ENCODE measurements around the gene TAF12. TPM values are rescaled to one million over a fixed set of nuclear protein-coding genes. Genes with fewer than 3 reads are reported as not detected.

TAF12 gene
- total RNA-seq, 1 donor from 2014 or later = 17.0 TPM

DNA sequence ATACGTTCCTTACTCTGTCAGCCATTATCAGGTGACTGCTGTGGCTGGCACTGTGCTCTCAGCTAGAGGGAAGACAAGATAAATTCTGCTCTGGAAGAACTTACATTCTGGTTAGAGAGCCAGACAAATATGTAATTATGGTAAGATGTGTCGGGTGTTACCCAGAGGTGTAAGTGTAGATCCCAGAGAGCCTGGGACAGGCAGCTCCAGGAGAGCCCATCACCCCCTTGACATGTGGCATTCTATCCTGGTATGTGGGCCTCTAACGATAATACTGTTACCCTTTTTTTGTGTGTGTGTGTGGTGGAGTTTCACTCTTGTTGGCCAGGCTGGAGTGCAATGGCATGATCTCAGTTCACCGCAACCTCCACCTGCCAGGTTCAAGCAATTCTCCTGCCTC is 71.0 kb downstream of the TAF12 start:
- no peak for DNase-seq (ENCODE audit: low spot score)
- H3K9me3 Mint-ChIP-seq (ENCODE audit: unreplicated experiment) = no peaks in the 10 kb centered on the region
- H3K4me1 Mint-ChIP-seq (ENCODE audit: unreplicated experiment) = no peaks in the 10 kb centered on the region
- TF ChIP-seq CTCF (IDR thresholded peaks at IDR 0.05; ENCODE audit: unreplicated experiment) = no peak
- no peak overlapping the region for H3K27ac Mint-ChIP-seq (ENCODE audit: unreplicated experiment)
- no peaks in the 10 kb centered on the region for H3K27me3 Mint-ChIP-seq (ENCODE audit: unreplicated experiment)
- H3K4me3 Mint-ChIP-seq (ENCODE audit: unreplicated experiment) = no peak overlapping the region
- H3K36me3 Mint-ChIP-seq (ENCODE audit: low read depth, unreplicated experiment) = peaks cover 9% of the 10 kb centered on the region

DNA sequence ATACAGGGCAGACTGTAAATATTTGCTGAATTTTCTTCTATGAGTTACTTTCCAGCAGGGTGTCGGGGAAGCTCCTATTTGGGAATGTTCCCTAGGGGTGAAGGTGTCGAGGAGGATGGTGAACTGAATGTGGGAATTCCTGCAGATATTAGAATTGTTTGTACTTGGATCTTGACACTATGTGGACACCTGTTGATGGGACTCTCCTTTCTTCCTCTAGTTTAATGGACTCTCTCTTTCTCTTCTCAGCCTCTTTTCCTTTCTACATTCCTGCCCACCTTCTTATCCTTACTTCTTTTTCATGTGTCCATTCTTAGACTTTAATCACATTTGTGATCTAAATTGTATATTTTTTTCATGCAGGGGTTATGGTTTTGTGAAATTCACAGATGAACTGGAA is 75.9 kb downstream of the TAF12 start:
- Mint-ChIP-seq H3K36me3 (ENCODE audit: low read depth, unreplicated experiment) (peaks cover 20% of the 10 kb centered on the region), H3K4me3 (ENCODE audit: unreplicated experiment) (no peak overlapping the region), H3K27ac (ENCODE audit: unreplicated experiment) (no peak overlapping the region), H3K27me3 (ENCODE audit: unreplicated experiment) (no peaks in the 10 kb centered on the region), H3K4me1 (ENCODE audit: unreplicated experiment) (no peaks in the 10 kb centered on the region), H3K9me3 (ENCODE audit: unreplicated experiment) (no peaks in the 10 kb centered on the region)
- no peak for DNase-seq (ENCODE audit: low spot score)
- no peak for TF ChIP-seq CTCF (IDR thresholded peaks at IDR 0.05; ENCODE audit: unreplicated experiment)

DNA sequence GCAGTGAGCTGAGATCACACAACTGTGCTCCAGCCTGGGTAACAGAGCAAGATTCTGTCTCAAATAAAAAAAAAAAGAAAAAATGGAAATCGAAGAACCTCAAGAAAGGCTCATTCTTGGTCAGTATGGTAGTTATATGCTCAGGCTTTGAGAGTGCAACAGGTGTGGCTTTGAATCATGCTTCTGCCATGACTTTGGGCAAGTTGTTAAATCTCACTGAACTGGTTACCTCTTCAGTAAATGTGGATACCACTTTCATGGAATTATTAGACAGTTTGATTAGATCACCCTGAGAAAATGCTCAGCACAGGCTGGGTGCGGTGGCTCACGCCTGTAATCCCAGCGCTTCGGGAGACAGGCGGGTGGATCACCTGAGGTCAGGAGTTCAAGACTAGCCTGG is 77.1 kb downstream of the TAF12 start:
- no peaks in the 10 kb centered on the region for H3K4me1 Mint-ChIP-seq (ENCODE audit: unreplicated experiment)
- no peak for DNase-seq (ENCODE audit: low spot score)

GRCh38 chr1:28565040-28565439 is 77.8 kb downstream of the TAF12 start:
- DNase-seq (ENCODE audit: low spot score) = no peak
- Mint-ChIP-seq H3K36me3 (ENCODE audit: low read depth, unreplicated experiment) (peaks cover 24% of the 10 kb centered on the region), H3K4me3 (ENCODE audit: unreplicated experiment) (no peak overlapping the region), H3K9me3 (ENCODE audit: unreplicated experiment) (no peaks in the 10 kb centered on the region), H3K27me3 (ENCODE audit: unreplicated experiment) (no peaks in the 10 kb centered on the region), H3K27ac (ENCODE audit: unreplicated experiment) (no peak overlapping the region), H3K4me1 (ENCODE audit: unreplicated experiment) (no peaks in the 10 kb centered on the region)
- TF ChIP-seq CTCF (IDR thresholded peaks at IDR 0.05; ENCODE audit: unreplicated experiment) = no peak

More for the DNA sequence above, 77.1 kb downstream of the TAF12 start:
- no peaks in the 10 kb centered on the region for H3K27me3 Mint-ChIP-seq (ENCODE audit: unreplicated experiment)
- no peak overlapping the region for H3K27ac Mint-ChIP-seq (ENCODE audit: unreplicated experiment)
- H3K9me3 Mint-ChIP-seq (ENCODE audit: unreplicated experiment) = no peaks in the 10 kb centered on the region
- no peak overlapping the region for H3K4me3 Mint-ChIP-seq (ENCODE audit: unreplicated experiment)
- no peak for TF ChIP-seq CTCF (IDR thresholded peaks at IDR 0.05; ENCODE audit: unreplicated experiment)
- peaks cover 24% of the 10 kb centered on the region for H3K36me3 Mint-ChIP-seq (ENCODE audit: low read depth, unreplicated experiment)

GRCh38 chr1:28564310-28564709 is 78.6 kb downstream of the TAF12 start:
- Mint-ChIP-seq H3K4me1 (ENCODE audit: unreplicated experiment) (no peaks in the 10 kb centered on the region), H3K36me3 (ENCODE audit: low read depth, unreplicated experiment) (peaks cover 24% of the 10 kb centered on the region), H3K27ac (ENCODE audit: unreplicated experiment) (no peak overlapping the region), H3K27me3 (ENCODE audit: unreplicated experiment) (no peaks in the 10 kb centered on the region), H3K4me3 (ENCODE audit: unreplicated experiment) (no peak overlapping the region), H3K9me3 (ENCODE audit: unreplicated experiment) (no peaks in the 10 kb centered on the region)
- no peak for TF ChIP-seq CTCF (IDR thresholded peaks at IDR 0.05; ENCODE audit: unreplicated experiment)
- DNase-seq (ENCODE audit: low spot score) = no peak
